HepG2 (cell line): ENCODE results near the gene ECHS1. TPM values are rescaled to one million over a fixed set of nuclear protein-coding genes. Genes with fewer than 3 reads are reported as not detected.
A peak's percentile ranks its signal among the peaks of the same experiment; 100 is the strongest.

Source experiments
- ATF3 ChIP-seq: sonication (generic); formaldehyde crosslinking; IDR thresholded peaks from 2 replicates; pipeline ENCODE4 v1.4.0; 2020; ENCODE audit warnings: missing genetic modification reagents
- BRCA1 ChIP-seq: sonication (generic); formaldehyde crosslinking; IDR thresholded peaks from 2 replicates; pipeline ENCODE4 v1.4.0; 2020; ENCODE audit warnings: missing genetic modification reagents
- CTCF ChIP-seq: sonication (generic); formaldehyde crosslinking; IDR thresholded peaks from 2 replicates; pipeline ENCODE4 v1.5.0; 2020; ENCODE audit warnings: mild to moderate bottlenecking, missing genetic modification reagents, moderate library complexity
- DNMT1 ChIP-seq: sonication (generic); formaldehyde crosslinking; IDR thresholded peaks from 2 replicates; pipeline ENCODE4 v1.5.1; 2020; ENCODE audit warnings: mild to moderate bottlenecking, missing genetic modification reagents
- ERF ChIP-seq: IDR thresholded peaks from 2 replicates; pipeline ENCODE4 v1.6.1; 2018; ENCODE audit warnings: missing biosample characterization, missing genetic modification reagents
- HBP1 ChIP-seq: IDR thresholded peaks from 2 replicates; pipeline ENCODE4 v1.6.1; 2016; ENCODE audit warnings: low read depth, control low read depth
- IKZF4 ChIP-seq: sonication (generic); formaldehyde crosslinking; IDR thresholded peaks from 2 replicates; pipeline ENCODE4 v1.5.1; 2020; ENCODE audit warnings: borderline replicate concordance, mild to moderate bottlenecking, low read depth, missing genetic modification reagents; ENCODE audit errors: not compliant biosample characterization
- IRF9 ChIP-seq: sonication (generic); formaldehyde crosslinking; IDR thresholded peaks from 2 replicates; pipeline ENCODE4 v1.8.0; 2022; ENCODE audit warnings: missing genetic modification reagents, mild to moderate bottlenecking, borderline replicate concordance
- MAZ ChIP-seq, 2 experiments: sonication (generic) in 1 of 2; formaldehyde crosslinking in 1 of 2; IDR thresholded peaks; 2 replicates each; pipeline versions ENCODE4 v1.5.0 to v1.6.1; 2012 to 2020; ENCODE audit warnings: low read depth in 2 of 2, mild to moderate bottlenecking in 2 of 2, borderline replicate concordance in 1 of 2, improper control_type of control experiment in 1 of 2, low read length in 1 of 2, missing genetic modification reagents in 1 of 2, moderate library complexity in 1 of 2
- MED13 ChIP-seq: sonication (generic); formaldehyde crosslinking; IDR thresholded peaks from 2 replicates; pipeline ENCODE4 v1.5.0; 2020; ENCODE audit warnings: missing genetic modification reagents
- MIXL1 ChIP-seq: IDR thresholded peaks from 2 replicates; pipeline ENCODE4 v1.6.1; 2016
- PHF8 ChIP-seq: sonication (generic); formaldehyde crosslinking; IDR thresholded peaks from 2 replicates; pipeline ENCODE4 v1.5.0; 2020; ENCODE audit warnings: missing genetic modification reagents
- STAG1 ChIP-seq: sonication (generic); formaldehyde crosslinking; IDR thresholded peaks from 2 replicates; pipeline ENCODE4 v1.4.0; 2020; ENCODE audit warnings: missing genetic modification reagents
- ZBTB7B ChIP-seq: sonication (generic); formaldehyde crosslinking; IDR thresholded peaks from 2 replicates; pipeline ENCODE4 v1.4.0; 2020; ENCODE audit warnings: missing genetic modification reagents
- ZNF251 ChIP-seq: sonication (generic); formaldehyde crosslinking; IDR thresholded peaks from 2 replicates; pipeline ENCODE4 v1.9.0; 2021; ENCODE audit warnings: mild to moderate bottlenecking, missing genetic modification reagents
- ZNF3 ChIP-seq: IDR thresholded peaks from 2 replicates; pipeline ENCODE4 v1.7.0; 2017; ENCODE audit warnings: inconsistent platforms
- ZNF431 ChIP-seq: sonication (generic); formaldehyde crosslinking; IDR thresholded peaks from 2 replicates; pipeline ENCODE4 v1.9.0; 2022; ENCODE audit warnings: missing genetic modification reagents, low read depth, mild to moderate bottlenecking, borderline replicate concordance
- ZNF615 ChIP-seq: sonication (generic); formaldehyde crosslinking; IDR thresholded peaks from 2 replicates; pipeline ENCODE4 v1.5.0; 2020; ENCODE audit warnings: mild to moderate bottlenecking, missing genetic modification reagents, borderline replicate concordance
- ZNF746 ChIP-seq: sonication (generic); formaldehyde crosslinking; IDR thresholded peaks from 2 replicates; pipeline ENCODE4 v1.8.0; 2022; ENCODE audit warnings: mild to moderate bottlenecking, missing genetic modification reagents
- polyA plus RNA-seq, 8 experiments: library from polyadenylated mRNA; depleted of rRNA in 3 of 8; stranded (reverse) in 7 of 8; unstranded in 1 of 8; fragments of >200 nt; fragmentation: Illumina TruSeq in 4 of 8; extraction: Trizol in 4 of 8; gene quantifications; 2 replicates each; pipeline versions ENCODE4 v1.2.1 to v1.2.3, GENCODE V29; 2011 to 2016; ENCODE audit warnings: low read depth in 4 of 8, missing spikeins in 1 of 8, mixed read lengths in 1 of 8; ENCODE audit not compliant: insufficient read depth in 1 of 8
- total RNA-seq, 5 experiments: library from RNA; depleted of rRNA; stranded (reverse); fragments of >200 nt; fragmentation: Illumina TruSeq; extraction: Trizol; gene quantifications; 2 replicates each; pipeline ENCODE4 v1.2.3, GENCODE V29; 2016; ENCODE audit warnings: low read depth in 1 of 5
- TF ChIP-seq, protein P1 (sequence below), 2 experiments: IDR thresholded peaks; 2 replicates each; pipeline ENCODE4 v1.6.1; 2011 to 2012; ENCODE audit warnings: low read length in 2 of 2, borderline replicate concordance in 1 of 2, low read depth in 1 of 2, mild to moderate bottlenecking in 1 of 2, moderate library complexity in 1 of 2

Gene ECHS1
- total and polyA plus RNA-seq, 2 of the 13 experiments (the other 11 are each of a cell fraction or from before 2014, with no cell fraction given) = 32.7 to 195 TPM

GRCh38 chr10:133329491-133330202 is 43.5 kb downstream of the ECHS1 start (continued):
- TF ChIP-seq CTCF (peak; percentile 92), IKZF4 (CRISPR knock-in tag) (no peak), HBP1 (CRISPR knock-in tag) (no peak), BRCA1 (peak; percentile 46; the same call in 1 of the 2 replicates), ATF3 (CRISPR knock-in tag) (no peak), ZNF615 (CRISPR knock-in tag) (no peak), ZNF3 (CRISPR knock-in tag) (no peak), ZNF431 (CRISPR knock-in tag) (no peak), ERF (CRISPR knock-in tag) (peak; percentile 71; the same call in 1 of the 2 replicates), MED13 (CRISPR knock-in tag) (no peak), DNMT1 (no peak), PHF8 (CRISPR knock-in tag) (peak; percentile 49; the same call in 1 of the 2 replicates), IRF9 (CRISPR knock-in tag) (no peak), MIXL1 (CRISPR knock-in tag) (no peak), STAG1 (CRISPR knock-in tag) (peak; percentile 87), ZNF251 (CRISPR knock-in tag) (no peak), ZBTB7B (peak; percentile 78; the same call in 1 of the 2 replicates), MAZ (IDR thresholded peaks at IDR 0.05; ENCODE audit: borderline replicate concordance, low read depth, low read length) (peak; percentile 38; the same call in 1 of the 2 replicates), MAZ (CRISPR knock-in tag; IDR thresholded peaks at IDR 0.05; ENCODE audit: low read depth) (no peak), ZNF746 (CRISPR knock-in tag) (no peak)
- TF ChIP-seq, protein P1, sequence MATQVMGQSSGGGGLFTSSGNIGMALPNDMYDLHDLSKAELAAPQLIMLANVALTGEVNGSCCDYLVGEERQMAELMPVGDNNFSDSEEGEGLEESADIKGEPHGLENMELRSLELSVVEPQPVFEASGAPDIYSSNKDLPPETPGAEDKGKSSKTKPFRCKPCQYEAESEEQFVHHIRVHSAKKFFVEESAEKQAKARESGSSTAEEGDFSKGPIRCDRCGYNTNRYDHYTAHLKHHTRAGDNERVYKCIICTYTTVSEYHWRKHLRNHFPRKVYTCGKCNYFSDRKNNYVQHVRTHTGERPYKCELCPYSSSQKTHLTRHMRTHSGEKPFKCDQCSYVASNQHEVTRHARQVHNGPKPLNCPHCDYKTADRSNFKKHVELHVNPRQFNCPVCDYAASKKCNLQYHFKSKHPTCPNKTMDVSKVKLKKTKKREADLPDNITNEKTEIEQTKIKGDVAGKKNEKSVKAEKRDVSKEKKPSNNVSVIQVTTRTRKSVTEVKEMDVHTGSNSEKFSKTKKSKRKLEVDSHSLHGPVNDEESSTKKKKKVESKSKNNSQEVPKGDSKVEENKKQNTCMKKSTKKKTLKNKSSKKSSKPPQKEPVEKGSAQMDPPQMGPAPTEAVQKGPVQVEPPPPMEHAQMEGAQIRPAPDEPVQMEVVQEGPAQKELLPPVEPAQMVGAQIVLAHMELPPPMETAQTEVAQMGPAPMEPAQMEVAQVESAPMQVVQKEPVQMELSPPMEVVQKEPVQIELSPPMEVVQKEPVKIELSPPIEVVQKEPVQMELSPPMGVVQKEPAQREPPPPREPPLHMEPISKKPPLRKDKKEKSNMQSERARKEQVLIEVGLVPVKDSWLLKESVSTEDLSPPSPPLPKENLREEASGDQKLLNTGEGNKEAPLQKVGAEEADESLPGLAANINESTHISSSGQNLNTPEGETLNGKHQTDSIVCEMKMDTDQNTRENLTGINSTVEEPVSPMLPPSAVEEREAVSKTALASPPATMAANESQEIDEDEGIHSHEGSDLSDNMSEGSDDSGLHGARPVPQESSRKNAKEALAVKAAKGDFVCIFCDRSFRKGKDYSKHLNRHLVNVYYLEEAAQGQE (IDR thresholded peaks at IDR 0.05; ENCODE audit: borderline replicate concordance in 1 of 2, low read depth in 1 of 2, low read length in 2 of 2) = no peak
